Measurements from ENCODE around the gene FANCC. TPM values are rescaled to one million over a fixed set of nuclear protein-coding genes. Genes with fewer than 3 reads are reported as not detected.
"Not testable (repeated sequence)": the region's sequence is repeated elsewhere in the genome, so short reads cannot be mapped to it uniquely, and the experiment has no call there.

FANCC gene
- total RNA-seq, 1 experiment from 2014 or later = 25.3 TPM

DNA sequence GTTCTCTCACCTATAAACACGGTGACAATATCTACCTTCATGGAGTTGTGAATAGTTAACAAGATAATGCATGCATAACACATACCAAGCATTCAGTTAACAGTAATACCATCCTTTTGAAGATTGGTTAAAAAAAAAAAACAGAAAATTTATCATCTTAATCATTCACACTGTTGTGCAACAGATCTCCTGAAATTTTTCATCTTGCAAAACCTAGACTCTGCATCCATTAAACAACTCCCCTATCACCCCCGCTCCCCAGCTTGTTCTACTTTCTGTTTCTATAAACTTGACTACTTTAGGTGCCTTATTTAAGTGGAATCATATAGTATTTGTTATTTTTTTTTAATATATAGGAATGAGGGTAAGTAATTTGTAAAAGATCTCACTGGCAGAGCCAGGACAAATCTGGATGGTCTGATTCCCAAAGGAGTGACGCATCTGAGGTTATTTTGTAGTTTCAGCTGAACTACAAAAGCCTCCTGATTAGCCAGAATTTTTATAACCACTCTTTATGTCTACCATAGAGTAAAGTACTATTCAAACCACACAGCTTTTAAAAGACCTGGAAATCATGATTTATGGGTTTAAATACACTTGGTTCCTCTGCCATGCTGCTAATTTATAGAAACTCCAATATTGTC lies 93.0 kb downstream of the FANCC start:
- Histone ChIP-seq H3K4me3 (ENCODE audit: low read depth, low read length, poor library complexity, severe bottlenecking) (no peak overlapping the region), H3K27me3 (replicated peaks; ENCODE audit: insufficient read depth, low read depth, low read length, poor library complexity) (no peaks in the 10 kb centered on the region), H3K4me1 (ENCODE audit: insufficient read depth, low read length, poor library complexity, severe bottlenecking) (no peaks in the 10 kb centered on the region), H3K27ac (ENCODE audit: low read depth, low read length, poor library complexity, severe bottlenecking) (no peak overlapping the region), H3K9me3 (ENCODE audit: low read depth, low read length, poor library complexity, severe bottlenecking) (no peaks in the 10 kb centered on the region), H3K36me3 (ENCODE audit: insufficient read depth, low read length, poor library complexity, severe bottlenecking) (no peaks in the 10 kb centered on the region)
- CTCF ChIA-PET = interaction anchor here (0.5 kb wide), 1 partner anchor 284 kb away, joined by 3 read pairs; no protein-coding TSS in a partner anchor
- DNase-seq (ENCODE audit: low spot score) = no peak
- intact Hi-C loops (cut with micrococcal nuclease; ENCODE audit: unreplicated experiment) = no loop called here
- POLR2A ChIA-PET (ENCODE audit: low non-redundant PET) = no interaction called here
- TF ChIP-seq, protein P1, sequence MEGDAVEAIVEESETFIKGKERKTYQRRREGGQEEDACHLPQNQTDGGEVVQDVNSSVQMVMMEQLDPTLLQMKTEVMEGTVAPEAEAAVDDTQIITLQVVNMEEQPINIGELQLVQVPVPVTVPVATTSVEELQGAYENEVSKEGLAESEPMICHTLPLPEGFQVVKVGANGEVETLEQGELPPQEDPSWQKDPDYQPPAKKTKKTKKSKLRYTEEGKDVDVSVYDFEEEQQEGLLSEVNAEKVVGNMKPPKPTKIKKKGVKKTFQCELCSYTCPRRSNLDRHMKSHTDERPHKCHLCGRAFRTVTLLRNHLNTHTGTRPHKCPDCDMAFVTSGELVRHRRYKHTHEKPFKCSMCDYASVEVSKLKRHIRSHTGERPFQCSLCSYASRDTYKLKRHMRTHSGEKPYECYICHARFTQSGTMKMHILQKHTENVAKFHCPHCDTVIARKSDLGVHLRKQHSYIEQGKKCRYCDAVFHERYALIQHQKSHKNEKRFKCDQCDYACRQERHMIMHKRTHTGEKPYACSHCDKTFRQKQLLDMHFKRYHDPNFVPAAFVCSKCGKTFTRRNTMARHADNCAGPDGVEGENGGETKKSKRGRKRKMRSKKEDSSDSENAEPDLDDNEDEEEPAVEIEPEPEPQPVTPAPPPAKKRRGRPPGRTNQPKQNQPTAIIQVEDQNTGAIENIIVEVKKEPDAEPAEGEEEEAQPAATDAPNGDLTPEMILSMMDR (conservative IDR thresholded peaks at IDR 0.05; ENCODE audit: low read depth, low read length) = no peak
- TF ChIP-seq EZH2 (IDR thresholded peaks at IDR 0.05; ENCODE audit: borderline replicate concordance, low read depth, low read length, poor library complexity, severe bottlenecking) = no peak
- BruUV-seq (replicated peaks) = no TSS peak

DNA sequence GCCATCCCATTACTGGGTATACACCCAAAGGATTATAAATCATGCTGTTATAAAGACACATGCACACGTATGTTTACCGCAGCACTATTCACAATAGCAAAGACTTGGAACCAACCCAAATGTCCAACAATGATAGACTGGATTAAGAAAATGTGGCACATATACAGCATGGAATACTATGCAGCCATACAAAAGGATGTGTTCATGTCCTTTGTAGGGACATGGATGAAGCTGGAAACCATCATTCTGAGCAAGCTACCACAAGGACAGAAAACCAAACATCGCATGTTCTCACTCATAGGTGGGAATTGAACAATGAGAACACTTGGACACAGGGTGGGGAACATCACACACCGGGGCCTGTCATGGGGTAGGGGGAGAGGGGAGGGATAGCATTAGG lies 97.2 kb downstream of the FANCC start:
- BruUV-seq (replicated peaks); H3K36me3 ChIP-seq (ENCODE audit: insufficient read depth, low read length, poor library complexity, severe bottlenecking); CTCF ChIA-PET; H3K4me3 ChIP-seq (ENCODE audit: low read depth, low read length, poor library complexity, severe bottlenecking); DNase-seq (ENCODE audit: low spot score); intact Hi-C loops (cut with micrococcal nuclease; ENCODE audit: unreplicated experiment); H3K27ac ChIP-seq (ENCODE audit: low read depth, low read length, poor library complexity, severe bottlenecking); POLR2A ChIA-PET (ENCODE audit: low non-redundant PET); H3K9me3 ChIP-seq (ENCODE audit: low read depth, low read length, poor library complexity, severe bottlenecking); H3K27me3 ChIP-seq (replicated peaks; ENCODE audit: insufficient read depth, low read depth, low read length, poor library complexity): not testable (repeated sequence)
- H3K4me1 ChIP-seq (ENCODE audit: insufficient read depth, low read length, poor library complexity, severe bottlenecking) = peaks cover 24% of the 10 kb centered on the region

DNA sequence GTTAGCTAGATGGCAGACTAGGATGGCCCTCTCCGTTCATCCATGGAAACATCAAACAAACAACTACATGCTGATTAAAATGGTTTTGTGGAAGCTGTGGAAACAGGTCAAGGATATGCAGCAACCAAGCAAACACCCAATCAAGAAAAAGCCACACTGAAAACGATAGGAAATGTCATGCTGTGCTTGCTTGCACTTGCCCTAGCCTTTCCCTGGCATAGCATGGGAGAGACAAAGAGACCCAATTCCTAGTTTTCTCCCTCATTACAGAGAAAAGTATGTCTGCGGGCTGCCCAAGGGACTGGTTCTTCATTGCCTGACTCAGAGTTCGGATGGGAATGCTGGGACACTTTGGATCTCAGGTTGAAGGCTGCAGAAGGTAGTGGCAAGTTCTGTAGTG lies 98.7 kb downstream of the FANCC start:
- no peak for TF ChIP-seq EZH2 (IDR thresholded peaks at IDR 0.05; ENCODE audit: borderline replicate concordance, low read depth, low read length, poor library complexity, severe bottlenecking)
- TF ChIP-seq, protein P1 (conservative IDR thresholded peaks at IDR 0.05; ENCODE audit: low read depth, low read length) = no peak
- H3K27me3 ChIP-seq (replicated peaks; ENCODE audit: insufficient read depth, low read depth, low read length, poor library complexity) = no peaks in the 10 kb centered on the region
- peaks cover 24% of the 10 kb centered on the region for H3K4me1 ChIP-seq (ENCODE audit: insufficient read depth, low read length, poor library complexity, severe bottlenecking)
- peak; percentile 71 for DNase-seq (ENCODE audit: low spot score)
- ChIA-PET CTCF (no interaction called here), POLR2A (ENCODE audit: low non-redundant PET) (no interaction called here)
- H3K27ac ChIP-seq (ENCODE audit: low read depth, low read length, poor library complexity, severe bottlenecking) = peak overlapping the region; percentile 65
- intact Hi-C loops (cut with micrococcal nuclease; ENCODE audit: unreplicated experiment) = no loop called here
- no peaks in the 10 kb centered on the region for H3K36me3 ChIP-seq (ENCODE audit: insufficient read depth, low read length, poor library complexity, severe bottlenecking)
- BruUV-seq (replicated peaks) = no TSS peak
- H3K4me3 ChIP-seq (ENCODE audit: low read depth, low read length, poor library complexity, severe bottlenecking) = no peak overlapping the region
- H3K9me3 ChIP-seq (ENCODE audit: low read depth, low read length, poor library complexity, severe bottlenecking) = no peaks in the 10 kb centered on the region

DNA sequence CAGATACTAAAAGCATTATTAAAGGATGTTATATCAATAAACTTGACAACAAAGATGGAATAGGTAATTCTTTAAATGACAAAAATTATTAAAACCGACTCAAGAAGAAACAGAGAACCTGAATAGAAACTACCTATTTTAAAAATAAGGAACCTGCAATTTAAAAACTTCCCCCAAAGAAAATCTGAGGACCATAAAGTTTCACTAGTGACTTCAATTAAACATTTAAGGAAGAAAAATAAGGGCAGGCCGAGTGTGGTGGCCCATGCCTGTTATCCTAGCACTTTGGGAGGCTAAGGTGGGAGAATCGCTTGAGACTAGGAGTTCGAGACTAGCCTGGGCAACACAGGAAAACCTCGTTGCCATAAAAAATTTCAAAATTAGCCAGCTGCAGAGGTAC lies 99.6 kb downstream of the FANCC start:
- POLR2A ChIA-PET (ENCODE audit: low non-redundant PET) = no interaction called here
- intact Hi-C loops (cut with micrococcal nuclease; ENCODE audit: unreplicated experiment) = no loop called here
- peaks cover 32% of the 10 kb centered on the region for H3K4me1 ChIP-seq (ENCODE audit: insufficient read depth, low read length, poor library complexity, severe bottlenecking)
- BruUV-seq (replicated peaks) = no TSS peak
- H3K36me3 ChIP-seq (ENCODE audit: insufficient read depth, low read length, poor library complexity, severe bottlenecking) = no peaks in the 10 kb centered on the region
- TF ChIP-seq, protein P1 (conservative IDR thresholded peaks at IDR 0.05; ENCODE audit: low read depth, low read length) = no peak
- no peak for TF ChIP-seq EZH2 (IDR thresholded peaks at IDR 0.05; ENCODE audit: borderline replicate concordance, low read depth, low read length, poor library complexity, severe bottlenecking)
- no peaks in the 10 kb centered on the region for H3K27me3 ChIP-seq (replicated peaks; ENCODE audit: insufficient read depth, low read depth, low read length, poor library complexity)
- CTCF ChIA-PET = no interaction called here
- H3K9me3 ChIP-seq (ENCODE audit: low read depth, low read length, poor library complexity, severe bottlenecking) = no peaks in the 10 kb centered on the region
- no peak overlapping the region for H3K27ac ChIP-seq (ENCODE audit: low read depth, low read length, poor library complexity, severe bottlenecking)
- no peak for DNase-seq (ENCODE audit: low spot score)
- H3K4me3 ChIP-seq (ENCODE audit: low read depth, low read length, poor library complexity, severe bottlenecking) = no peak overlapping the region
